ENCODE results near the gene GALNT2.

The GALNT2 gene

DNA sequence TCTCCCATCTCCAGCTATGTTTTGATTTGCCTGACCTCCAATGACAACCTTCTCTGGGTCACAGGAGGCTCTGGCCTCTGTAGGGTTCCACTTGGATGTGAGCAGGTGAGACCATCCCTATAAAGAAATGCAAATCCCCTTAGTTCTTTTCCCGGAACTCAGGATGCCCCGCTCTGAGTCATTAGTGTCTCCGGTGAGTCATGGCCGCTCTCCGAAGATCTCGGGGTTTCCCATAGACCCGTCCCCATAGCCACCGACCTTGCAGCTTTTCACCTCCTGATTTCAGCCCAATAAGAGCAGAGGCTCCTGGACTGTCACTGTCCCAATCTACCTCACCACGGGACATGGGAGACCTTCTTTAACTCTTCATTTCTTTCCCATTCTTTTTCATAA is 260.9 kb downstream of the GALNT2 start:
- Histone ChIP-seq H3K9ac (ENCODE audit: low read depth, low read length, poor library complexity) (no peak overlapping the region), H3K9me3 (replicated peaks in 1 of 2; ENCODE audit: control insufficient read depth in 2 of 2, insufficient read depth in 1 of 2, low read depth in 1 of 2, low read length in 2 of 2) (no peaks in the 10 kb centered on the region), H3K4me2 (ENCODE audit: insufficient read depth, low read length, poor library complexity, severe bottlenecking) (no peak overlapping the region), H3K4me3 (ENCODE audit: low read length in 2 of 2) (no peak overlapping the region), H4K91ac (ENCODE audit: low read depth, low read length, poor library complexity) (no peak overlapping the region), H3K27me3 (ENCODE audit: control insufficient read depth in 3 of 3, insufficient read depth in 3 of 3, low read depth in 1 of 3, low read length in 3 of 3) (no peaks in the 10 kb centered on the region), H2AFZ (ENCODE audit: low read length) (no peak overlapping the region), H3K4ac (ENCODE audit: low read length) (no peak overlapping the region), H2BK12ac (ENCODE audit: low read length) (no peak overlapping the region), H3K36me3 (replicated peaks in 1 of 2; ENCODE audit: control insufficient read depth in 2 of 2, insufficient read depth in 2 of 2, low read length in 2 of 2) (peaks cover 4 to 51% of the 10 kb centered on the region in 2 donors), H3K14ac (ENCODE audit: low read length) (no peak overlapping the region), H3K79me1 (ENCODE audit: low read depth, low read length) (no peaks in the 10 kb centered on the region), H3K18ac (ENCODE audit: low read length) (no peak overlapping the region), H2AK5ac (ENCODE audit: low read depth, low read length) (no peak overlapping the region), H2BK5ac (ENCODE audit: low read length) (no peak overlapping the region), H4K8ac (ENCODE audit: low read depth, low read length) (no peak overlapping the region), H3K27ac (replicated peaks; ENCODE audit: low read length) (no peak overlapping the region), H2BK120ac (ENCODE audit: low read depth, low read length) (no peak overlapping the region), H3K4me1 (ENCODE audit: control insufficient read depth in 2 of 2, insufficient read depth in 1 of 2, low read depth in 1 of 2, low read length in 2 of 2) (peaks cover 3 to 10% of the 10 kb centered on the region in 2 donors), H3K23ac (ENCODE audit: low read depth, low read length, poor library complexity) (no peak overlapping the region), H2BK15ac (ENCODE audit: low read length) (no peak overlapping the region)
- DNase-seq (ENCODE audit: low spot score) = no peak
- WGBS, 2 donors (ENCODE audit: extremely low coverage in 2 of 2, insufficient read length in 2 of 2, insufficient replicate concordance in 1 of 2) = no CpG with 5 or more reads among the region's 9 CpGs

DNA sequence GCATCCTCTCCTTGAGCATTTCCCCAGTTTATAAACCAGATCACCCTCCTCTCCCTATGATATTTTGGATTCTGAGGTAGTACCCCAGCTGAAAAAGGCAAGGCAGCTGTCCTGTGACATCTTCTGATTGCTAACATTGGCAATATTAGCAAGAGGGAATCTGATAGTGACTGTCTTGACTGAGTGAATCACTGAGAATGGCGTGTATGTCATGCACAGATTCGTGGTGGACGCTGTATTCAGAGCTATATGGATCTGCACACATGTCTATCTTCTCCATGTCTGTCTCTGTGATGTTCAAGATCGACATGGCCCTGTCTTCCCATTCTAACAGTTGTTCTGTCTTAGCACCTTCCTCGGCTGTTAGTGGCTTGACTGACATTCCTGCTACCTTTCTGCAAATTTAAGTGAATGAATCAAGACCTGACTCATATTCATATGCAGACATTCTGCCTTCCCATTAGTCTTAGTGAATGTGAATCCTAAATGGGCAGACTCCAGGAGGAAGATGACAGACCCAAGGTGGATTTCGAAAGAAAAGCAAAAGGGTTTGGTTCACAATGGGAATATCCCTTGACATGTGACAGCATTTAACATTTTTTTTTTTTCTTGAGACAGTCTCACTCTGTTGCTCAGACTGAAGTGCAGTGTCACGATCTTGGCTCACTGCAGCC is 261.4 kb downstream of the GALNT2 start:
- H2BK15ac ChIP-seq (ENCODE audit: low read length) = no peak overlapping the region
- H3K9me3 ChIP-seq (replicated peaks in 1 of 2; ENCODE audit: control insufficient read depth in 2 of 2, insufficient read depth in 1 of 2, low read depth in 1 of 2, low read length in 2 of 2) = no peaks in the 10 kb centered on the region
- H2BK120ac ChIP-seq (ENCODE audit: low read depth, low read length) = no peak overlapping the region
- H3K27me3 ChIP-seq (ENCODE audit: control insufficient read depth in 3 of 3, insufficient read depth in 3 of 3, low read depth in 1 of 3, low read length in 3 of 3) = no peaks in the 10 kb centered on the region
- no peak overlapping the region for H3K9ac ChIP-seq (ENCODE audit: low read depth, low read length, poor library complexity)
- H3K27ac ChIP-seq (replicated peaks; ENCODE audit: low read length) = no peak overlapping the region
- peaks cover 5 to 10% of the 10 kb centered on the region in 2 donors for H3K4me1 ChIP-seq (ENCODE audit: control insufficient read depth in 2 of 2, insufficient read depth in 1 of 2, low read depth in 1 of 2, low read length in 2 of 2)
- no peak for DNase-seq (ENCODE audit: low spot score)
- H3K79me1 ChIP-seq (ENCODE audit: low read depth, low read length) = no peaks in the 10 kb centered on the region
- H3K4ac ChIP-seq (ENCODE audit: low read length) = no peak overlapping the region
- H2AFZ ChIP-seq (ENCODE audit: low read length) = no peak overlapping the region
- no peak overlapping the region for H2BK12ac ChIP-seq (ENCODE audit: low read length)
- no peak overlapping the region for H3K4me3 ChIP-seq (ENCODE audit: low read length in 2 of 2)
- H2BK5ac ChIP-seq (ENCODE audit: low read length) = no peak overlapping the region
- WGBS, 2 donors (ENCODE audit: extremely low coverage in 2 of 2, insufficient read length in 2 of 2, insufficient replicate concordance in 1 of 2) = no CpG with 5 or more reads among the region's 7 CpGs
- no peak overlapping the region for H3K18ac ChIP-seq (ENCODE audit: low read length)
- H4K91ac ChIP-seq (ENCODE audit: low read depth, low read length, poor library complexity) = no peak overlapping the region
- H3K14ac ChIP-seq (ENCODE audit: low read length) = no peak overlapping the region
- H3K4me2 ChIP-seq (ENCODE audit: insufficient read depth, low read length, poor library complexity, severe bottlenecking) = no peak overlapping the region
- H3K36me3 ChIP-seq (replicated peaks in 1 of 2; ENCODE audit: control insufficient read depth in 2 of 2, insufficient read depth in 2 of 2, low read length in 2 of 2) = peaks cover 2 to 51% of the 10 kb centered on the region in 2 donors
- H2AK5ac ChIP-seq (ENCODE audit: low read depth, low read length) = no peak overlapping the region
- no peak overlapping the region for H4K8ac ChIP-seq (ENCODE audit: low read depth, low read length)
- H3K23ac ChIP-seq (ENCODE audit: low read depth, low read length, poor library complexity) = no peak overlapping the region

DNA sequence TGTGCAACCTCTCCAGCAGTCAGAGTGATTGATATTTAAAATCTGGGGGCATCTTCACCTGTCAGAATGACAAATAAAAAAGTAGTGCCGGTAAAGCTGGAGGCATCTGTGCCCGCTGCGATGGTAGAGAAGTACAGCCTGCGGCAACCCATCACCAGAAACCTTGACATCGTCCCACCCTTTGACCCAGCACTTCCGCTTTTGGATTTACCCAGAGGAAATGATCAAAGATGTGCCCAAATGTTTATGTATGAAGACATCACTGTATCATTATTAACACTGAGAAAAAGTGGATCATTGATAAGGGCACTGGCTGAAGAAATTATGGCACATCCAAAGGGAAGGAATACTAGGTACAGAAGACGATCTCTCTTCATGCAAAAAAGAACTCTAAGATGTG is 263.1 kb downstream of the GALNT2 start:
- no peak overlapping the region for H3K4me2 ChIP-seq (ENCODE audit: insufficient read depth, low read length, poor library complexity, severe bottlenecking)
- no peaks in the 10 kb centered on the region for H3K9me3 ChIP-seq (replicated peaks in 1 of 2; ENCODE audit: control insufficient read depth in 2 of 2, insufficient read depth in 1 of 2, low read depth in 1 of 2, low read length in 2 of 2)
- no peak overlapping the region for H3K4ac ChIP-seq (ENCODE audit: low read length)
- no peak overlapping the region for H3K9ac ChIP-seq (ENCODE audit: low read depth, low read length, poor library complexity)
- H4K91ac ChIP-seq (ENCODE audit: low read depth, low read length, poor library complexity) = no peak overlapping the region
- no peak overlapping the region for H2AFZ ChIP-seq (ENCODE audit: low read length)
- H3K36me3 ChIP-seq (replicated peaks in 1 of 2; ENCODE audit: control insufficient read depth in 2 of 2, insufficient read depth in 2 of 2, low read length in 2 of 2) = peaks cover 0 to 40% of the 10 kb centered on the region in 2 donors
- H2BK12ac ChIP-seq (ENCODE audit: low read length) = no peak overlapping the region
- H3K27me3 ChIP-seq (ENCODE audit: control insufficient read depth in 3 of 3, insufficient read depth in 3 of 3, low read depth in 1 of 3, low read length in 3 of 3) = no peaks in the 10 kb centered on the region
- WGBS, 2 donors (ENCODE audit: extremely low coverage in 2 of 2, insufficient read length in 2 of 2, insufficient replicate concordance in 1 of 2) = no CpG with 5 or more reads among the region's 7 CpGs
- H2BK120ac ChIP-seq (ENCODE audit: low read depth, low read length) = no peak overlapping the region
- no peak overlapping the region for H2BK15ac ChIP-seq (ENCODE audit: low read length)
- DNase-seq (ENCODE audit: low spot score) = no peak
- H4K8ac ChIP-seq (ENCODE audit: low read depth, low read length) = no peak overlapping the region
- no peaks in the 10 kb centered on the region for H3K79me1 ChIP-seq (ENCODE audit: low read depth, low read length)
- no peak overlapping the region for H3K27ac ChIP-seq (replicated peaks; ENCODE audit: low read length)
- H2BK5ac ChIP-seq (ENCODE audit: low read length) = no peak overlapping the region
- H3K4me1 ChIP-seq (ENCODE audit: control insufficient read depth in 2 of 2, insufficient read depth in 1 of 2, low read depth in 1 of 2, low read length in 2 of 2) = peaks cover 6 to 10% of the 10 kb centered on the region in 2 donors
- no peak overlapping the region for H3K23ac ChIP-seq (ENCODE audit: low read depth, low read length, poor library complexity)
- no peak overlapping the region for H2AK5ac ChIP-seq (ENCODE audit: low read depth, low read length)
- no peak overlapping the region for H3K18ac ChIP-seq (ENCODE audit: low read length)
- H3K4me3 ChIP-seq (ENCODE audit: low read length in 2 of 2) = no peak overlapping the region
- H3K14ac ChIP-seq (ENCODE audit: low read length) = no peak overlapping the region

Data from neuronal stem cell (in vitro differentiated cells).